GM18499 (cell line): Measurements from ENCODE around the gene LIFR.
A peak's percentile ranks its signal among the peaks of the same experiment; 100 is the strongest.

Source experiments
- ATAC-seq: cut with Tn5 transposase; IDR thresholded peaks from one replicate; pipeline ENCODE4 v1.9.1; 2021; ENCODE audit warnings: moderate number of reproducible peaks; ENCODE audit not compliant: insufficient read depth, unreplicated experiment

LIFR gene

DNA sequence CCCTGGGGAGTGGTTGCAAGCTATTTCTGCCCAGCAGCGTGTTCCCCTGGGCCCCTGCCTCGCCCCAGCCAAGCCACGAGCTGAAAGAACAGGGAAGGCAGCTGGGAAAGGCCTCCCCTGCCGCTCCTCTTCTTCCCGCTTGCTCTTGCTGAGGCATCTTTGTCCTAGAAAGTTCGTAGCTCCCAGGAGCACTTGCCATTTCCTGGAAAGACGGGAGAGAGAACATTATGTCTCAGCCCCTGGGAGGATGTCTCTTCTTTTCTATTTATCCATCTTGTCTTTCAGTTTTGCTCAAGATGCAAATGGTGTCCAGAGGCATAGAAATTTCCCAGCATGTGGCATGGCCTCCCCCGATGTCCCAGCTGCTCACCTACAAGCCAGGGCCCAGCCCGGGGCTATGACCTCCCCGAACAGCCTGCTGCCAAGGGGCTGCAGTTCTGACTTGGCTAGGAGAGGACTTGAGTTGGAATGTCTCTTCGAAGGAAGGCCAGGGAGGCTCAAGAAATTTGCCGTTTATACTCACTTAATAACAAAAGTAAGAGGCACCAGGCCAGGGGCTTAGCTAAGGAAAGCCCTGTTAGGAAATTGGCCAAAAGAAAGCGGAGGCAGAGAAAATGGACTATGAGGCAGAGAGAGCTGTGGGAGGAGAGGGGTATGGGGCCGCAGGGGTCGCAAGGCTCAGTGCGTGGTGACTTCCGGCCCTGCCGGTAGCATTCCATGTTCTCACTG is 87.3 kb downstream of the LIFR start:
- ATAC-seq: no peak

GRCh38 chr5:38468202-38468673 is 88.2 kb downstream of the LIFR start:
- no peak for ATAC-seq

DNA sequence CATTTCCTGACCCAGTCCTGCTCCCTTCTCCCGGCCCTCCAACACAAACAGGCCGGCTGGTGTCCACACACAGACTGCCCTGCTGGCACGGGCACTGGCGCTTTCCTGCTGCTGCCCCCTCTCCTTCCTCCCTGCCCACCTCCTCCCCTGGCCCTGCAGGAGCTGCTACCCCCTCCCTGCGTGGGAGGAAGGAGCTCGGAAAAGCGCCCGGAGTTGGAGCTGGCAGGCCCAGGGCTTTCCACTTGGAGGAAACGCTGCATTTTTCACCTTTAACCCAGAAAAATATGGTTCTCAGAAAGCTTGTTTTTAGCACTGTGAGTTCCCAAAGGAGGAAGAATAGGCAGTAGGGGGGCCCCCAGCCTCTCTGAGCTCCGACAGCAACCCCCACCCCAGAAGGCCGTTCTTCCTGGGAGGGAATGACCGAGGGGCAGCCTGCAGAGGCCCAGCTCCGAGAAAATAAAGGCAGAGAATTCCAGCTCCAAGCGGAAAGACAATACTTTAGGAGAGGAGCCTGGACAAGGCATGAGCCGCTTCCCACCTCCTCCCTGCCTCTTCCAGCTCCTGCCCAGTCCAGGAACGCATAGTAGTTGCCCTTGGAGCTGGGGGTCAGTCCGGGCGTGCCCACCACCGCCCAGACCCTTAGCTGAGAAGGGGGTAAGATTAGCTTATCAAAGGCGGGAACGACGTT is 88.9 kb downstream of the LIFR start:
- no peak for ATAC-seq

DNA sequence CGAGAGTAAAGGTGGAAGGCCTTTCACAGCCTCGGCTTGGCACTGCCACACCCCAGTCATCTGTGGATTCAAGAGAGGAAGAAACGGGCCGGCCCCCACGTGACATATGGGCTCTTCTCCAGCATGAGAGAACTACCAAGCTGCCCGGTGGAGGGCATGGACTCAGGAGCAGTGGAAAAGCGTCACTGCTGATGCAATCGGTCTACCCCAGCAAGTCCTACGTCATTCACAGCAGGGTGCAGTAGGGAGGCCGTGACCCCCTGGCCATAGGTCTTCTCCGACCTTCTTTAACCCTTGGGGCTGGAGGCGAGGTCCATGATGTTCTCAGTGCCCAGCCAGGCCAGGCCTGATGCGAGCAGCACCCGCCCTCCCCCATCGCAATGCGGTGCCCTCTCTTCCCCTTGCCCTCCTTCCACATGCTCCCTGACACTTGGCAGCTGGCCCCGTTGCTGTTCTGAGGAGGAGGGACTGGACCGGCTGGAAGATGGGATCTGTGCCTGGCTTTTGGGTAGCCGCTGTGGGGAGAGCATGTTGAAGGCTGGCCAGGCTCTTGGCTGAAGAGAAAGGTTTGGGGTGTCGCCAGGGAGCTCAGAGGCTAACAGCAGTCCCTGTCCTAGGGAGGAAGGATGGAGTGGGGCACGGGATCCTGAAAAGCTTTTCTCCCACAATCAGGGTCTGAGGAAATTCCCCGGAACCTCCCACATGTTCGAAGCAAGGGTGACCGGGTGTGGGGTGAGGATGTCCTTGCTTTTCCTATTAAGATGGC is 89.8 kb downstream of the LIFR start:
- ATAC-seq: no peak

- ATAC-seq: no peak
Observed at GRCh38 chr5:38465702-38466423, 90.6 kb downstream of the LIFR start.

DNA sequence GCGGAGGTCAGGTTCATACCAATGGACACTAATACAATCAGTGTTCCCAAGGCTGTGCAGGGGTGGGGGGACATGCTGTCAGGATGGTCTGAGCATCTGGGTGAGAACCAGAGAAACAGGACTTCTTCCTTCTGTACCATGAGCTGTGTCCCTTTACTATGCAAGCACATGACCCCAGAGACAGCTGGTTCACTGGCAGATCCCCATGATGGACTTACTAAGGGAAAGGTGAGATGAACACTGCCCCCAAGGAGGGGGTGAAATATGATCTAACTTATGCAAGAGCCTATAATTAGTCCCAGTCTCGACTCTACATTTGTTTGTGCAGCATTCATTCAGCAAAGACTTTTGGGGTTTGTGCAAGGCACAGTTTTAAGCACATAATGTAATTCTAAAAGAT is 91.4 kb downstream of the LIFR start:
- no peak for ATAC-seq

GRCh38 chr5:38463634-38464521 is 92.6 kb downstream of the LIFR start:
- no peak for ATAC-seq

- ATAC-seq: no peak
Observed at GRCh38 chr5:38462976-38463633, 93.3 kb downstream of the LIFR start.

- ATAC-seq: no peak
Observed at GRCh38 chr5:38458174-38458573, 98.3 kb downstream of the LIFR start.

GRCh38 chr5:38456657-38457399 is 99.6 kb downstream of the LIFR start:
- ATAC-seq: no peak

DNA sequence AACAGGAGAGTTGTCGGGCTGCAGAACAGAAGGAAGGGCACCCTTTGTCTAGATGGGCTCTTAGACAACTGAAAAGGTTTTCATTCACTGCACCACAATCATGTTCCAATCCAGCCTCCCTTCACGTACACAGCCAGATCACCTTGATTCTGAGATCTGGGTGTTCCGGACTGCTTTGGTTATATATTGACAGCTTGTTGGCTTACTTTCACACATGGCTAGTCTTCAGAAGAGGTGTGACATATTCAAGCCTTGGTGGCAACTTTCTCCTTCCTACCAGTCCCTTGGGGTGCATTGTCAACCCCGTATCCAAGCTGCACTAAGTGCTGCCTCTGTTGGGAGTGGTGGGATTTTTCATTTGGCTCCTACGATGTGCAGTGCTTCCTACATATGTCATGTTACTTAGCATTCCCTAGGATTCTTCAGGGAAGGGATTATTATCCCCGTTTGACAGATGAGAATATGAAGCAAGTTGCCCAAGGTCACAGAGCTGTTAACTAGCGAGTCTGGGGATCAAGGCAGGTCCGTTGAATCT is 100.6 kb downstream of the LIFR start:
- peak; percentile 33 for ATAC-seq

DNA sequence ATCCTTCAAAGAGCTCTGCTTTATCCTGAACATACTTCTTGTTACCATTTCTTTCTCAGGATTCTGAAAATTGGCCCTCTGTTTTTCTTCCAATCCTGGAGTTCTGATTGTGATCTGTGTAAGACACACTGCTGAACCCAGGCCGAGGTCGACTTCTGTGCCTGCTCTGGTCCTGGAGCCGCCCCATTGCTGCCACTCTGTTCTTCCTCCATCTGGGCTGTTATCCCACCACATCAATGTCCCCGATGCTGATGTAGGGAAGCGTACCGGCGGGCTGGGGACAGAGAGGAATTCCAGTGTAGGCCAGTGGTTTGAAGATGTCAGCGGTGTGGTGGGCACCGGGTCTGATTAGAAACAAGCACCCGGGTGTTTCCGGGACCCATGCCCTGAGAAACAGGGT is 102.5 kb downstream of the LIFR start:
- ATAC-seq: no peak

DNA sequence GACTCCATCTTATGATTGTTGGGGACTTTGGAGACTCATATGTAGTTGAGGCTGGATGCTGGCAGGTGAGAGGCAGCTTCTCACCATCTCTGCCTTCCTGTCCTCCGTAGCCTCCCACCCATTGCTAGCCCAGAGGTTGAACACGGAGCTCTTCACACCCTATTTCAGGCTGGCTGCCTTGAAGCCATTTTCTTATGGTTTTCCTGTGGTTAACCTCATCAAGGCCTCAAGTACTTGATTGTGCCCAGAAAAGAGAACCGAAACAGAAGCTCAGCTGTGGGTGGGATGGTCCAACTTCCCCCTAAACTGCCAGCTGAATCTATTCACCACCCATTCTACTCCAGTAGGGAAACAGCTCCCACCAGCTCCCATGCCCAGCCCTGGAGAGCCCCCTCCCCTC is 102.9 kb downstream of the LIFR start:
- ATAC-seq: peak; percentile 99

DNA sequence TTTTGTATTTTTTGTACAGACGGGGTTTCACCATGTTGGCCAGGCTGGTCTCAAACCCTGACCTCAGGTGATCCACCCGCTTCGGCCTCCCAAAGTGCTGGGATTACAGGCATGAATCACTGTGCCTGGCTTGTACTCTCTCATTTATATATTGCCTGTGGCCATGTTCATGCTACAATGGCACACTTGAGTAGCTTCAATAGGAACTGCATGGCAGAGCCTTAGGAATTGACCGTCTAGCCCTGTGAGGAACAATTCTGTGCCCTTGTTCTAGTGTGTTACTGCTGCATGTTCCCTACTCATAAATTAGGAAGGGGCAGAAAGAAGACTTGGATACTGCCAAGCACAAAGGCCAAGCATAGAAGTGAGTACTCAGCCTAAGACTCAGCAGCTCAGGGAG is 104.2 kb downstream of the LIFR start:
- no peak for ATAC-seq

GRCh38 chr5:38451074-38451725 is 105.2 kb downstream of the LIFR start:
- ATAC-seq: no peak

GRCh38 chr5:38450627-38451026 is 105.8 kb downstream of the LIFR start:
- ATAC-seq: no peak

- ATAC-seq: no peak
Observed at GRCh38 chr5:38448568-38449350, 107.7 kb downstream of the LIFR start.
